ENCODE results near the gene PLOD3.

The PLOD3 gene

GRCh38 chr7:101250324-101250723 lies 32.9 kb upstream of the PLOD3 start:
- TF ChIP-seq POLR2A (IDR thresholded peaks at IDR 0.05; ENCODE audit: extremely low read depth, insufficient read length) (no peak), MAX (IDR thresholded peaks at IDR 0.05; ENCODE audit: low read depth, low read length) (no peak), CTCF (IDR thresholded peaks at IDR 0.05; ENCODE audit: low read depth, low read length) (no peak), MYC (IDR thresholded peaks at IDR 0.05; ENCODE audit: low read depth, low read length) (no peak)
- no peak for DNase-seq (ENCODE audit: low read depth)
- peak overlapping the region; percentile 94 for H3K4me3 ChIP-seq (ENCODE audit: low read depth, low read length)

- no peak overlapping the region for H3K4me3 ChIP-seq (ENCODE audit: low read depth, low read length)
- DNase-seq (ENCODE audit: low read depth), result no peak
- TF ChIP-seq CTCF (IDR thresholded peaks at IDR 0.05; ENCODE audit: low read depth, low read length), result no peak
- no peak for TF ChIP-seq MYC (IDR thresholded peaks at IDR 0.05; ENCODE audit: low read depth, low read length)
- no peak for TF ChIP-seq POLR2A (IDR thresholded peaks at IDR 0.05; ENCODE audit: extremely low read depth, insufficient read length)
- TF ChIP-seq MAX (IDR thresholded peaks at IDR 0.05; ENCODE audit: low read depth, low read length), result no peak
Observed at GRCh38 chr7:101248276-101248675, 30.9 kb upstream of the PLOD3 start.

GRCh38 chr7:101245147-101245668 lies 27.8 kb upstream of the PLOD3 start:
- TF ChIP-seq CTCF (IDR thresholded peaks at IDR 0.05; ENCODE audit: low read depth, low read length) (no peak), MYC (IDR thresholded peaks at IDR 0.05; ENCODE audit: low read depth, low read length) (peak; percentile 48), MAX (IDR thresholded peaks at IDR 0.05; ENCODE audit: low read depth, low read length) (peak; percentile 84), POLR2A (IDR thresholded peaks at IDR 0.05; ENCODE audit: extremely low read depth, insufficient read length) (peak; percentile 42)
- H3K4me3 ChIP-seq (ENCODE audit: low read depth, low read length), result peak overlapping the region; percentile 100
- DNase-seq (ENCODE audit: low read depth), result no peak

- peak; percentile 85 for TF ChIP-seq POLR2A (IDR thresholded peaks at IDR 0.05; ENCODE audit: extremely low read depth, insufficient read length)
- peak; percentile 94 for TF ChIP-seq MAX (IDR thresholded peaks at IDR 0.05; ENCODE audit: low read depth, low read length)
- TF ChIP-seq CTCF (IDR thresholded peaks at IDR 0.05; ENCODE audit: low read depth, low read length), result peak; percentile 95
- peak; percentile 97 for TF ChIP-seq MYC (IDR thresholded peaks at IDR 0.05; ENCODE audit: low read depth, low read length)
- H3K4me3 ChIP-seq (ENCODE audit: low read depth, low read length), result peak within 1 kb of the TSS; percentile 100
- DNase-seq (ENCODE audit: low read depth), result peak; percentile 97
Observed at GRCh38 chr7:101244375-101245146, 27.2 kb upstream of the PLOD3 start, which contains the start of gene FIS1. TSS of gene FIS1 (minus strand) at chr7:101245081. CDS start at chr7:101245004, 77 bp downstream.

- no peak for DNase-seq (ENCODE audit: low read depth)
Observed at GRCh38 chr7:101243646-101244374, 26.4 kb upstream of the PLOD3 start.

More at GRCh38 chr7:101243646-101244374, 26.4 kb upstream of the PLOD3 start:
- no peak for TF ChIP-seq CTCF (IDR thresholded peaks at IDR 0.05; ENCODE audit: low read depth, low read length)
- TF ChIP-seq MAX (IDR thresholded peaks at IDR 0.05; ENCODE audit: low read depth, low read length), result no peak
- no peak for TF ChIP-seq MYC (IDR thresholded peaks at IDR 0.05; ENCODE audit: low read depth, low read length)
- no peak for TF ChIP-seq POLR2A (IDR thresholded peaks at IDR 0.05; ENCODE audit: extremely low read depth, insufficient read length)
- H3K4me3 ChIP-seq (ENCODE audit: low read depth, low read length), result peak overlapping the region; percentile 100
